ENCODE data around the gene TAF4B.

TAF4B gene

DNA sequence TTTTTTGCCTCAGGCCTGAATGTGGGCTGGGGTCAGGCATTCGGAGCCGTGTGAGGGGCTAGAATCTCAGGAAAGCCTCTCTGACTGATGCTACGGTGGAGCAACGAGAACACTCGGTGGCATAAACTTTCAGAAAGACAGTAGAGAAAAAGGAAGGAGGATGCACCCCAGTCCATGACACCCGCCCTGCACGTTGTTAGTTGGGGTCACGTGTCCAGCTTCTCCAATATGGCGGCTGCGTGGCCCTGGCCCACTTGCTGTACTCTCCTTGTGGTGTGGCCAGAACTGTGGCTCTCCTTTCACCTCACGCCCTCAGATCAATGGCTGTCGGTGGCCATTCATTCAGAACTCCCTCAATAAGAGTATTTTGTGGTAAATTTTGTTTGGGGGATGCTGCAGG is 190.9 kb downstream of the TAF4B start:
- Histone ChIP-seq H3K36me3 (ENCODE audit: insufficient read depth) (no peaks in the 10 kb centered on the region), H3K4me2 (no peak overlapping the region), H3K9ac (no peak overlapping the region), H3K27me3 (ENCODE audit: insufficient read depth, low read depth) (no peaks in the 10 kb centered on the region), H3K79me2 (ENCODE audit: insufficient read depth, low read depth) (no peaks in the 10 kb centered on the region), H4K20me1 (ENCODE audit: insufficient read depth) (no peaks in the 10 kb centered on the region), H2AFZ (ENCODE audit: low read depth) (no peak overlapping the region), H3K4me1 (ENCODE audit: low read depth, poor library complexity, severe bottlenecking) (peaks cover 10% of the 10 kb centered on the region), H3K27ac (no peak overlapping the region), H3K4me3 (IDR thresholded peaks at IDR 0.05; ENCODE audit: insufficient read depth, low read depth, low read length) (no peak overlapping the region)
- no peak for TF ChIP-seq CTCF (conservative IDR thresholded peaks at IDR 0.05; ENCODE audit: low read depth, low read length)

DNA sequence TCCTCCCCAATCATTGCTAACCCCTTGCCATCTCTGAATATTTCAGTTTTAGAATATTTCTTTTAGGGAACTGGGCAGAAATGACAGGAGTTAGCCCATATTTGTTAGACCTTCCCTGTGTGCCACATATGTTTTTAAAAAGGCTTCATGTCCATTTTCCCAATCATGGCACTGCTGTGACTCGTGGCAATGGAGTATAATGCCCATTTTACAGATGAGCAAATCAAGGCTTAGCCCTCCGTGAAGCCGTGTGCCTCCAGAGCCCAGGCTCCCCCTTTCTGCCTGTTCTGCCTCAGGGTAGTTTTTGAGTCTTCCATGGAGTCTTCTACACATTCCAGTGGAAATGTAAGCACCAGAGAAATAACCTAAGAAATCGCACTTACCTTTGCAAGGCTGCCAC is 192.0 kb downstream of the TAF4B start:
- no peak overlapping the region for H3K4me3 ChIP-seq (IDR thresholded peaks at IDR 0.05; ENCODE audit: insufficient read depth, low read depth, low read length)
- no peaks in the 10 kb centered on the region for H4K20me1 ChIP-seq (ENCODE audit: insufficient read depth)
- TF ChIP-seq CTCF (conservative IDR thresholded peaks at IDR 0.05; ENCODE audit: low read depth, low read length), result no peak
- no peak overlapping the region for H3K4me2 ChIP-seq
- no peak overlapping the region for H2AFZ ChIP-seq (ENCODE audit: low read depth)
- H3K27ac ChIP-seq, result no peak overlapping the region
- no peak overlapping the region for H3K9ac ChIP-seq
- no peaks in the 10 kb centered on the region for H3K27me3 ChIP-seq (ENCODE audit: insufficient read depth, low read depth)
- no peaks in the 10 kb centered on the region for H3K79me2 ChIP-seq (ENCODE audit: insufficient read depth, low read depth)
- H3K36me3 ChIP-seq (ENCODE audit: insufficient read depth), result no peaks in the 10 kb centered on the region
- peaks cover 10% of the 10 kb centered on the region for H3K4me1 ChIP-seq (ENCODE audit: low read depth, poor library complexity, severe bottlenecking)

DNA sequence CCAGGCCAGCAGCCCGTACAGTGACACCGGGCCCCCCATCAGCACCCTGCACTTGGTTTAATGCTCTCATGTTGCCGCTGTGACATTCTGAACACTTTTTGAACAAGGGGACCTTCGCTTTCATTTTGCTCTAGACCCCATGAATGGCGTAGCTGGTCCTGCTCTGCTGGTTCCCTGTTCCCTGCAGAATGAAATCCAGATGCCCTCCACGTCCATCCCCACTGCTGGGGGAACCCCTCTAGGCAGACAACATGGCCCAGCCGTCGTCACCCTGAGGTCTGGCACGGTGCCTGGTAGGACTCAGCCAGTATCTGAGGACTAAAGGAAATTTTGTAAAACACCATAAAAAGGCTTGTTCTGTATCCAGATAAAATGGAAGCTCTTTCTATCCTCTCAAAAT is 193.5 kb downstream of the TAF4B start:
- Histone ChIP-seq H3K27ac (no peak overlapping the region), H4K20me1 (ENCODE audit: insufficient read depth) (no peaks in the 10 kb centered on the region)

DNA sequence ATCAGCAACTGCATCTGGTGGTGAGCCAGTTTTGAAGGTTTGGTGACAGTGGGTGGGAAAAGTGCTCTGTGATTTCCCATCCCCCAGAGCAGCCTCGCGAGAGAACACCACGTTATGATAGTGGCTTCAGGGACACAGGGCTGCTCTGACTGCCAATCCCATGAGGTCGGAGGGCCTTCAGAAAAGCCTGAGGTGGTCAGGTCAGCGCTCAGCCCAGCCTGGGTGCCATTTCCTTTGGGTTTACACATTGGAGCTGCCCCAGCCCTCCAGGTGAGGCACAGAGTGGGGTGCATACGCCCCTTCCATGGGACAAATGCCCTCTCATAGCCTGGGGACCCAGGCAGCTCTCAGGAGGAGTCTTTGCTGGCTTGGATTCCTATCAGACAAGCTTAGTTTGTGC is 195.3 kb downstream of the TAF4B start:
- no peaks in the 10 kb centered on the region for H3K36me3 ChIP-seq (ENCODE audit: insufficient read depth)
- H3K79me2 ChIP-seq (ENCODE audit: insufficient read depth, low read depth), result no peaks in the 10 kb centered on the region
- no peak overlapping the region for H2AFZ ChIP-seq (ENCODE audit: low read depth)
- peaks cover 17% of the 10 kb centered on the region for H3K4me1 ChIP-seq (ENCODE audit: low read depth, poor library complexity, severe bottlenecking)
- no peak overlapping the region for H3K27ac ChIP-seq
- H3K4me3 ChIP-seq (IDR thresholded peaks at IDR 0.05; ENCODE audit: insufficient read depth, low read depth, low read length), result no peak overlapping the region
- no peak overlapping the region for H3K9ac ChIP-seq
- TF ChIP-seq CTCF (conservative IDR thresholded peaks at IDR 0.05; ENCODE audit: low read depth, low read length), result no peak
- no peak overlapping the region for H3K4me2 ChIP-seq
- H4K20me1 ChIP-seq (ENCODE audit: insufficient read depth), result no peaks in the 10 kb centered on the region
- no peaks in the 10 kb centered on the region for H3K27me3 ChIP-seq (ENCODE audit: insufficient read depth, low read depth)

More for the DNA sequence above, 193.5 kb downstream of the TAF4B start:
- Histone ChIP-seq H3K4me2 (no peak overlapping the region), H3K4me3 (IDR thresholded peaks at IDR 0.05; ENCODE audit: insufficient read depth, low read depth, low read length) (no peak overlapping the region), H3K9ac (no peak overlapping the region), H2AFZ (ENCODE audit: low read depth) (no peak overlapping the region), H3K27me3 (ENCODE audit: insufficient read depth, low read depth) (no peaks in the 10 kb centered on the region), H3K4me1 (ENCODE audit: low read depth, poor library complexity, severe bottlenecking) (peaks cover 14% of the 10 kb centered on the region), H3K79me2 (ENCODE audit: insufficient read depth, low read depth) (no peaks in the 10 kb centered on the region), H3K36me3 (ENCODE audit: insufficient read depth) (no peaks in the 10 kb centered on the region)
- no peak for TF ChIP-seq CTCF (conservative IDR thresholded peaks at IDR 0.05; ENCODE audit: low read depth, low read length)

All from KMS-11 (cell line).